A673 (cell line): ENCODE data around the gene NECTIN4.

Source experiments
- CTCF ChIP-seq: fragments of 300-800, 200-600 bp; sonication (generic); conservative IDR thresholded peaks from 2 replicates; pipeline ENCODE4 v1.5.1; 2017; ENCODE audit warnings: low read depth, mild to moderate bottlenecking, antibody characterized with exemption, low read length, moderate library complexity, mixed read lengths
- EZH2 ChIP-seq: fragments of 200-600 bp; sonication (generic); IDR thresholded peaks from 2 replicates; pipeline ENCODE4 v1.6.1; 2017; ENCODE audit warnings: borderline replicate concordance, low read depth, mild to moderate bottlenecking, mixed read lengths, antibody characterized with exemption, low read length; ENCODE audit not compliant: poor library complexity, severe bottlenecking

DNA sequence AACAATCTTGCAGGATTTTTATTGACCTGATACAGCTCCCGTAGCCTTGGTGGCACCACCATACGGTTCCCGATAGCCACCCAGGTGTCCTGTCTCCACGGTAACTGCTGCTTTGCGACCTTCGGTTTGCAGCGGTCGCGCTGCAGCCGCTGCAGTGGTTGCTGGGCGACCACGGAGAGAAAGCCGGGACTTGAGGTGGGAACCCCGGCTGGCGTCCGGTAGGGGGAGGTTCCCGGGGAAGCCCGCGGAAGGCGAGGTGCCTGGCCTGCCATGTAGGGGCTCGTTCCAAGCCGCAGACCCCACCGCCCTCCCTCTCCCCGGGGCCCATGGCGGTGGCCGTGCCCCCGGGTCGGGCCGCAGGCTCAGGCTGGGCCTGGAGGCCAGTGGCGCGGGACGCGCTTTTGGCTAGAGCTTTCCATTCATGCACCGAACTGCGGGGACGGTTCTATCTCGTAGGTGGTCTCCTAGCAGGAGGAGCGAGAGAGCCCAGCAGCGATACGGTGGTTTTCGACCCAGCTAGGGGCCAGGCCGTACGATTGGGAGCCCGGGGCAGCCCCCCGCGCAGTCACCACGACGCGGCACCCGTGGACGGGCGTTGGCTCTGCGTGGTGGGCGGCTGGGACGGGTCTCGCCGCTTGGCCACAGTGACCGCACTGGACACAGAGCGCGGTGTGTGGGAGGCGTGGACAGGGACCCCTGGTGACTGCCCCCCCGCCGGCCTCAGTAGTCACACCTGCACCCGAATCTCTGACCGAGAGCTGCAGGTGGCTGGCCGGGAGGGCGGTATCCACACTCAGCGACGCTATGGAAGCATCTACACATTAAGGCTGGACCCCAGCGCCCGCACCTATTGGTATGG, 9.1 kb upstream of the NECTIN4 start, which contains the start of gene KLHDC9:
- no peak for TF ChIP-seq CTCF
- no peak for TF ChIP-seq EZH2
